Neural cell (in vitro differentiated cells): ENCODE results near the gene MAML2. TPM values are rescaled to one million over a fixed set of nuclear protein-coding genes. Genes with fewer than 3 reads are reported as not detected.

Experiments used
- H2AFZ ChIP-seq: fragments of 200-600, 300-800 bp; sonication (generic), shearing (Covaris generic); 2 replicates; pipeline ENCODE4 v1.6.0; 2014; ENCODE audit warnings: low read depth, mild to moderate bottlenecking, antibody characterized with exemption, low read length, moderate library complexity
- H3F3A ChIP-seq: fragments of 200-600 bp; shearing (Covaris generic); 2 replicates; pipeline ENCODE4 v1.6.1; 2016; ENCODE audit warnings: mild to moderate bottlenecking, moderate library complexity, mixed read lengths, antibody characterized with exemption, low read length; ENCODE audit not compliant: insufficient read depth, poor library complexity, severe bottlenecking
- H3K27ac ChIP-seq: fragments of 200-600, 300-800 bp; sonication (generic), shearing (Covaris generic); 2 replicates; pipeline ENCODE4 v1.5.1; 2014; ENCODE audit warnings: mild to moderate bottlenecking, low read length, moderate library complexity
- H3K27me3 ChIP-seq: fragments of 300-800, 200-600 bp; sonication (generic), shearing (Covaris generic); 2 replicates; pipeline ENCODE4 v1.6.0; 2014; ENCODE audit warnings: mild to moderate bottlenecking, low read depth, low read length, moderate library complexity; ENCODE audit not compliant: insufficient read depth
- H3K36me3 ChIP-seq: fragments of 300-800, 200-600 bp; sonication (generic), shearing (Covaris generic); 2 replicates; pipeline ENCODE4 v1.5.1; 2014; ENCODE audit warnings: mild to moderate bottlenecking, antibody characterized with exemption, low read length, moderate library complexity; ENCODE audit not compliant: insufficient read depth
- H3K4me2 ChIP-seq: fragments of 300-800, 200-600 bp; sonication (generic), shearing (Covaris generic); 2 replicates; pipeline ENCODE4 v1.6.0; 2014; ENCODE audit warnings: mild to moderate bottlenecking, low read length
- H3K4me3 ChIP-seq: fragments of 300-800, 200-600 bp; sonication (generic), shearing (Covaris generic); 2 replicates; pipeline ENCODE4 v1.5.1; 2014; ENCODE audit warnings: mild to moderate bottlenecking, low read length, moderate library complexity
- H3K79me2 ChIP-seq: fragments of 200-600 bp; shearing (Covaris generic); replicated peaks from 2 replicates; pipeline ENCODE4 v1.6.0; 2014; ENCODE audit warnings: mild to moderate bottlenecking, low read length, moderate library complexity; ENCODE audit not compliant: insufficient read depth
- H3K9ac ChIP-seq: fragments of 300-800, 200-600 bp; sonication (generic), shearing (Covaris generic); 2 replicates; pipeline ENCODE4 v1.6.1; 2016; ENCODE audit warnings: mild to moderate bottlenecking, low read length, mixed read lengths
- H3K9me2 ChIP-seq: fragments of 200-600 bp; shearing (Covaris generic); 2 replicates; pipeline ENCODE4 v1.6.1; 2016; ENCODE audit warnings: mild to moderate bottlenecking, low read length, mixed read lengths; ENCODE audit not compliant: insufficient read depth
- H3K9me3 ChIP-seq: fragments of 200-600, 300-800 bp; sonication (generic), shearing (Covaris generic); 2 replicates; pipeline ENCODE4 v1.6.1; 2016; ENCODE audit warnings: mild to moderate bottlenecking, mixed run types, low read length, moderate library complexity, mixed read lengths
- H4K20me1 ChIP-seq: fragments of 200-600 bp; shearing (Covaris generic); 2 replicates; pipeline ENCODE4 v1.6.1; 2016; ENCODE audit warnings: mild to moderate bottlenecking, mixed run types; ENCODE audit not compliant: insufficient read depth
- CTCF ChIP-seq: fragments of 450-650 bp; IDR thresholded peaks from 2 replicates; pipeline ENCODE4 v1.5.1; 2014; ENCODE audit warnings: antibody characterized with exemption, mild to moderate bottlenecking, moderate library complexity; ENCODE audit not compliant: poor library complexity, severe bottlenecking
- EP300 ChIP-seq: fragments of 450-650 bp; conservative IDR thresholded peaks from 2 replicates; pipeline ENCODE4 v1.6.1; 2014; ENCODE audit warnings: antibody characterized with exemption, mild to moderate bottlenecking, moderate library complexity; ENCODE audit not compliant: poor library complexity, severe bottlenecking
- EZH2 ChIP-seq: fragments of 200-600, 300-800 bp; shearing (Covaris generic), sonication (generic); IDR thresholded peaks from 2 replicates; pipeline ENCODE4 v1.6.1; 2014; ENCODE audit warnings: antibody characterized with exemption, low read length, borderline replicate concordance, mild to moderate bottlenecking; ENCODE audit not compliant: insufficient read depth, poor library complexity, severe bottlenecking
- MXI1 ChIP-seq: fragments of 450-650 bp; conservative IDR thresholded peaks from 2 replicates; pipeline ENCODE4 v1.6.1; 2014; ENCODE audit warnings: antibody characterized with exemption, mild to moderate bottlenecking; ENCODE audit not compliant: poor library complexity, severe bottlenecking
- POLR2AphosphoS5 ChIP-seq: IDR thresholded peaks from 2 replicates; pipeline ENCODE4 v1.6.1; 2012
- RAD21 ChIP-seq: fragments of 450-650 bp; conservative IDR thresholded peaks from 2 replicates; pipeline ENCODE4 v1.6.1; 2014; ENCODE audit warnings: antibody characterized with exemption, mild to moderate bottlenecking, moderate library complexity
- REST ChIP-seq: IDR thresholded peaks from 2 replicates; pipeline ENCODE4 v1.6.1; 2012; ENCODE audit warnings: borderline replicate concordance
- SMC3 ChIP-seq: fragments of 450-650 bp; conservative IDR thresholded peaks from 2 replicates; pipeline ENCODE4 v1.6.1; 2014; ENCODE audit warnings: antibody characterized with exemption, mild to moderate bottlenecking, moderate library complexity; ENCODE audit not compliant: poor library complexity
- TAF1 ChIP-seq: IDR thresholded peaks from 2 replicates; pipeline ENCODE4 v1.6.1; 2012; ENCODE audit warnings: low read depth
- polyA minus RNA-seq: library from RNA; depleted of rRNA, polyadenylated mRNA; stranded (reverse); fragments of >200 nt; gene quantifications from 2 replicates; pipeline ENCODE4 v1.2.3, GENCODE V29; 2014
- polyA plus RNA-seq: library from polyadenylated mRNA; depleted of rRNA; stranded (reverse); fragments of >200 nt; gene quantifications from 2 replicates; pipeline ENCODE4 v1.2.3, GENCODE V29; 2014

The MAML2 gene
- polyA plus RNA-seq (3.1 and 3.6 TPM in 2 replicates), polyA minus RNA-seq (16.1 and 23.0 TPM in 2 replicates)

GRCh38 chr11:96342961-96343711, at the start of gene MAML2:
Gene MAML2, minus strand, starts transcription at chr11:96343195. Its CDS starts 1,300 bp downstream, at chr11:96341895.
- Histone ChIP-seq H3K27me3 (no peaks in the 10 kb centered on the region), H3K79me2 (peaks cover 3% of the 10 kb centered on the region), H3K4me2 (peak within 1 kb of the TSS; percentile 49), H4K20me1 (no peaks in the 10 kb centered on the region), H3K9ac (peak within 1 kb of the TSS; percentile 67), H3K27ac (peak within 1 kb of the TSS; percentile 34), H3F3A (no peaks in the 10 kb centered on the region), H2AFZ (peak within 1 kb of the TSS; percentile 41), H3K36me3 (no peaks in the 10 kb centered on the region), H3K4me3 (peak within 1 kb of the TSS; percentile 69), H3K9me2 (no peaks in the 10 kb centered on the region), H3K9me3 (no peaks in the 10 kb centered on the region)
- TF ChIP-seq SMC3 (peak; percentile 90), MXI1 (peak; percentile 3), RAD21 (peak; percentile 91), CTCF (peak; percentile 90), EP300 (no peak), REST (peak; percentile 20), TAF1 (no peak)

GRCh38 chr11:96391698-96392307, 48.8 kb upstream of the MAML2 start:
- no peak overlapping the region for H3K9ac ChIP-seq
- H3K9me2 ChIP-seq = no peaks in the 10 kb centered on the region
- H3K79me2 ChIP-seq = peaks cover 25% of the 10 kb centered on the region
- H3F3A ChIP-seq = no peaks in the 10 kb centered on the region
- H3K27ac ChIP-seq = no peak overlapping the region
- no peak overlapping the region for H2AFZ ChIP-seq
- TF ChIP-seq SMC3 = no peak
- TF ChIP-seq CTCF = no peak
- no peak for TF ChIP-seq POLR2AphosphoS5
- TF ChIP-seq MXI1 = no peak
- TF ChIP-seq EZH2 = no peak
- no peak for TF ChIP-seq EP300
- no peak for TF ChIP-seq TAF1
- TF ChIP-seq RAD21 = no peak
- TF ChIP-seq REST = no peak
- H4K20me1 ChIP-seq = no peaks in the 10 kb centered on the region
- H3K36me3 ChIP-seq = no peaks in the 10 kb centered on the region
- H3K4me3 ChIP-seq = peak overlapping the region; percentile 7
- no peak overlapping the region for H3K4me2 ChIP-seq
- H3K27me3 ChIP-seq = no peaks in the 10 kb centered on the region
- H3K9me3 ChIP-seq = no peaks in the 10 kb centered on the region
